Measurements from ENCODE around the gene SLC6A4.
"Not testable (repeated sequence)": the region's sequence is repeated elsewhere in the genome, so short reads cannot be mapped to it uniquely, and the experiment has no call there.

The SLC6A4 gene

GRCh38 chr17:30238003-30238344, 2.5 kb upstream of the SLC6A4 start:
- DNase-seq, result no peak

GRCh38 chr17:30237296-30238002, 2.0 kb upstream of the SLC6A4 start:
- DNase-seq, result no peak

GRCh38 chr17:30236766-30237165, 1.3 kb upstream of the SLC6A4 start:
- DNase-seq, result no peak

- no peak for DNase-seq
Measured at GRCh38 chr17:30236297-30236624, 764 bp upstream of the SLC6A4 start.

GRCh38 chr17:30234964-30235363, 533 bp downstream of the SLC6A4 start:
- no peak for DNase-seq

GRCh38 chr17:30234296-30234695, 1.2 kb downstream of the SLC6A4 start:
- DNase-seq, result no peak

GRCh38 chr17:30232824-30233427, 2.6 kb downstream of the SLC6A4 start:
- no peak for DNase-seq

GRCh38 chr17:30232015-30232823, 3.3 kb downstream of the SLC6A4 start:
- DNase-seq, result no peak

- DNase-seq, result no peak
Measured at GRCh38 chr17:30230596-30231125, 4.8 kb downstream of the SLC6A4 start.

- not testable (repeated sequence) for DNase-seq
Measured at GRCh38 chr17:30230009-30230408, 5.5 kb downstream of the SLC6A4 start.

GRCh38 chr17:30229012-30229411, 6.5 kb downstream of the SLC6A4 start:
- DNase-seq, result no peak

- no peak for DNase-seq
Measured at GRCh38 chr17:30228011-30228410, 7.5 kb downstream of the SLC6A4 start.

- no peak for DNase-seq
Measured at GRCh38 chr17:30226878-30227277, 8.6 kb downstream of the SLC6A4 start.

- DNase-seq, result no peak
Measured at GRCh38 chr17:30225919-30226553, 9.5 kb downstream of the SLC6A4 start.

- no peak for DNase-seq
Measured at GRCh38 chr17:30225112-30225511, 10.4 kb downstream of the SLC6A4 start.

GRCh38 chr17:30224419-30224960, 11.0 kb downstream of the SLC6A4 start:
- DNase-seq, result no peak

- DNase-seq, result no peak
Measured at GRCh38 chr17:30222721-30223175, 12.7 kb downstream of the SLC6A4 start.

GRCh38 chr17:30222251-30222650, 13.2 kb downstream of the SLC6A4 start:
- DNase-seq, result no peak

- no peak for DNase-seq
Measured at GRCh38 chr17:30221346-30221745, 14.2 kb downstream of the SLC6A4 start.

GRCh38 chr17:30220414-30220813, 15.1 kb downstream of the SLC6A4 start:
- DNase-seq, result no peak

- DNase-seq, result no peak
Measured at GRCh38 chr17:30219833-30220232, 15.7 kb downstream of the SLC6A4 start.

- no peak for DNase-seq
Measured at GRCh38 chr17:30219315-30219714, 16.2 kb downstream of the SLC6A4 start.

GRCh38 chr17:30218799-30219198, 16.7 kb downstream of the SLC6A4 start:
- no peak for DNase-seq
